Endothelial cell of umbilical vein (primary cell): ENCODE results near the gene PZP.

Experiments
- CTCF ChIP-seq, 2 donors: IDR thresholded peaks; 1 replicate in 1 of 2; 2 replicates in 1 of 2; pipeline ENCODE4 v1.5.1; 2011; ENCODE audit warnings: low read length in 2 of 2, mild to moderate bottlenecking in 2 of 2, moderate library complexity in 2 of 2, control low read depth in 1 of 2, inconsistent platforms in 1 of 2, low read depth in 1 of 2; ENCODE audit not compliant: insufficient read depth in 1 of 2; ENCODE audit errors: extremely low read depth in 1 of 2
- EZH2 ChIP-seq: IDR thresholded peaks from 2 replicates; pipeline ENCODE4 v1.6.1; 2012; ENCODE audit warnings: borderline replicate concordance, low read depth, mild to moderate bottlenecking, moderate library complexity, low read length, inconsistent platforms; ENCODE audit not compliant: severe bottlenecking
- MAX ChIP-seq: IDR thresholded peaks from 2 replicates; pipeline ENCODE4 v1.6.1; 2011; ENCODE audit not compliant: insufficient read depth, insufficient read length
- POLR2A ChIP-seq: IDR thresholded peaks from 2 replicates; pipeline ENCODE4 v1.6.1; 2012; ENCODE audit warnings: low read depth, mild to moderate bottlenecking, control low read depth, low read length

- TF ChIP-seq CTCF (IDR thresholded peaks at IDR 0.05; ENCODE audit: extremely low read depth in 1 of 2, insufficient read depth in 1 of 2, low read depth in 1 of 2, low read length in 2 of 2) (no peak), POLR2A (no peak), EZH2 (no peak), MAX (no peak)
These were observed 3.8 kb downstream of the PZP start for GRCh38 chr12:9204380-9204779.
